HG03469 (cell line): Measurements from ENCODE around the gene PIR.

Experiments
- ATAC-seq: cut with Tn5 transposase; IDR thresholded peaks from one replicate; pipeline ENCODE4 v1.9.1; 2021; ENCODE audit warnings: mild to moderate bottlenecking, moderate library complexity, moderate number of reproducible peaks; ENCODE audit not compliant: unreplicated experiment

Gene PIR

DNA sequence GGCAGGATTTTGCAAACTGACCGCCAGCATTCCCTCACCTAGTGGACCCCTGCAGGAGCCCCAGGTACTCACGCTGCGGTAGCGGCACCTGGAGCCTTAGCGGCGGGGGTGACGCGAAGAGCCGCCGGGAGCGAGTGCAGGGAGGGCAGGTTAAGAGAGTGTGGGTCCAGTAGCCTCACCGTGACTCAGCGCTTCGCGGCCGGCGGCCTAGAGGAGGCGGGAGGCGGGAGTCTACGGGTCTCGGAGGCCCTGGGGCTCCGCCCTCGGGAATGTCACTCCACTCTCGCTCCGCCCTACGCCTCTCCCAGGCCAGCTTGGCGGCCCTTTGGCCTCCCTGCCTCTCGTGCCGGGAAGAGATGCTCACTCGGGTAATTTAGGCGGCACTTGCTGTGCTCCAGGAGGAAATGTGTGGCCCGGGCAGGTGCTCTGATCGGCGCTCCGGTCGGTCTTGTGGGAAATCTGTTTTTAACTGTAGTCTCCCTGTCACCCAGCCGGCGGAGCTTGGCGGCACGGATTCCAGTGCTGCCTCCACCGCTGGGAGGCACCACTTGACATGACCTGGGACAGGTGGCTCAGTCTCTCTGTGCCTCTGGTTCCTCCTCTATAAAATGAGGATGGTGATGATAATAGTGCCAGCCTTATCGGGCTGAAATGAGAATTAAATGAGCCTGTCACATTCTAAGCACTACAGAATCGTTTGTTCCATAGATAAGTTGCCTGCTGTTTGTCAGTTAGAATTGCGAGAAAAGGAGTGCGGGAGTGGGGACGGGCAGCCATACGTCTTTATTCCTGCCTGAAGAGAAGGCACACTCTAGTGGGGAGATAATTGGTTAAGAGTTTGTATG, at the start of gene PIR:
PIR (minus strand) TSS at position 216 of the 845 bp plus-strand sequence. CDS start 2,076 bp downstream, outside the sequence.
- peak; percentile 92 for ATAC-seq

DNA sequence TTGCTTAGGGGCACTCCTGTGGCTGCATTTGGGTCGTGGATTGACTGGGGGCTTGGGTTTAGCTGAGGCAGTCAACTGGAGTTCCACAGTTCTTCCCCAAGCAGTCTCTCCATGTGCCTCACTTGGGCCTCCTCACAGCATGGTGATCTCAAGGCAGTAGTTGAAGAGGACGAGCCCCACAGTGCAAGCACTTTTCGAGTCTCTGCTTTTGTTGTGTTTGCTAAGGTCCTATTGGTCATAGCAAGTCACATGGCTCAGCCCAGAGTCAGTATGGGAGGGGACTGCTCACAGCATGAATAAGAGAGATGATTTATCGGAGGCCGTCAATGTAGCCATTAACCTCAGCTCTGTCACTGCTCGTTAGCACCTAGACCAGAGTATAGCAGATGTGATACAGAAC, 37.2 kb upstream of the PIR start:
- no peak for ATAC-seq

DNA sequence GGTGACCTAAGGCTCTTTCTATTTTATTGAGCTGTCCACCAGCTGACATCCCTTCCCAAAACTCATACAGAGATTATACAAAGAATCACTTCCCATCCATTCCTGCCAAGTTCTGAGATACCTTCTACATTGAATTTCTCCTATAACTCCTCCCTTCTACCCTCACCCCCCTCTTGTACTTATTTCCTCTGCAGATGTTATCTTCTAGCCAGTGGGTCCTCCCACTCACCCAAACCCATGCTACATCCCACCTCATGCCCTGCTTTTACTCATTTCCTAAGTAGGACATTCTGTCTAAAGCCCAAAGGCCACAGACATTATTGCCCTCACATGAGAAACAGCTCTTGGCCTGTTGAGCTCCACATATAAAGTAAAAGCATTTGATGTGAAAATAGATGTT, 36.0 kb upstream of the PIR start:
- no peak for ATAC-seq

DNA sequence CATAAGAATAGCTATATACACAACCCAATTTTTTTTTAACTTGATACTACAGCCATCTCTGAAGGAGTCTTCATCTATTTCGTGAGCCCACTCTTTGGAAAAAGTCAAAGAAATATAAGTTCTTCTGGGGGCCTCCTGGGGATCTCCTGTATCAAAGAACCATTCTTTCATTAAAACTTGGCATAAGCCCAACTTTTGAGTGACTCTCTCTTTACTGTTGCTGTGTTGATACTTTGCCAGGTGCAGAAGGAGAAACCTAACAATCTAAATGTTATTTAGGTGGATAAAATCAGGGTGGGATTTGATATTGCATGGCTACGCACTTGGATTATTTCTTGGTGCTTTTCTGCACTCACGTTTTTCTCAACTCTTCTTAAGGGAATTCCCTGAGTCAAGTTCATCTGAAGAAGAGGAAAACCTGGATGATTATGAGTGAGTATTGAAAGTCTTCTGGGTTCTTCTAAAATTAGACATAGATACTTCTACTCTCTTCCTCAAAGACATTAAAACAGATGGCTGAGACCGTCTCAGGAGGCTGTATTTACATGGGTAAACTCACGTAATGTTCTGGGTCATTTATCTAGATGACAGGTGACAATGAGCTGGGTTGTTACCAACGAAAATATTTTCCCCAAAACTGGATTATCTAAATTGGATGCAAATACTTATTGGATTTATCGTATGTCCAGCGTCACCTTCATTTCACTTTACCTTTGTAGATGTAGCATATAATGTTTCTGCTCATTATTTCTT, 32.7 kb upstream of the PIR start:
- ATAC-seq, result no peak

DNA sequence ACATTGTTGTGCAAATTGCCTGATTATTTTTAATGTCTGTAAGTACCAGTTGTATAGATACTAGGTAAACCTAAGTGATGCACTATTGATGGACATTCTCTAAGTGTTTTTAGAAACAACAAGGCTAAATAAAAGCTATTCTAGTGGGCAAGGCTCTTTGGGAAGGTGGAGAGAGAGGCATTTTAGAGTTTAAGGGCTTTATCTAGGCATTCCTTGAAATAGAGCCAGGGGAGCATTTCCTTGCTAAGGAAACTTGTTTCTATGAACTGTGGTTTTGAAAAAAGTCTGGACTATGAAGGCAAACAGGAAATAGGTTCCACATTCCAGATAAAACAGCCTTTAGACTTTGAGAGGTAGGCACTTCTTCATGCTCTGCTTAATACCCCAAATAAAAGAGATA, 31.3 kb upstream of the PIR start:
- no peak for ATAC-seq

DNA sequence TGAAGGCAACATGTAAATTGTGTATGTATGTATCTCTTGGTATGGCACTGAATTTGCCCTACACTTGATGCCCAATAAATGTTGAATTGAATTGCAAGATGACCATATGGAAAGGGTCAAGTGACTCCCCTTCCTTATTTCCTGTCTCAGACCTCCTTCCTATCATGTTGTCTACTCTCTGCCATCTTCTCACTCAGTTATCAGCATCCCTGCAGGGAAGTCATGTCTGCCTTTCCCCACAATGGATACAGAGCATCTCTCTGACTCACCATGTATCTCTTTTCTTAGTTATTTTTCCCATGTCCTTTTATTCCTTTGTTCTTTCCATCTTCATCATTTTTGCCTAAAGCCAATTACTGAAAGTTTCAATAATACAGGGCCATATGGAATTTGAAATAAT, 30.0 kb upstream of the PIR start:
- no peak for ATAC-seq

DNA sequence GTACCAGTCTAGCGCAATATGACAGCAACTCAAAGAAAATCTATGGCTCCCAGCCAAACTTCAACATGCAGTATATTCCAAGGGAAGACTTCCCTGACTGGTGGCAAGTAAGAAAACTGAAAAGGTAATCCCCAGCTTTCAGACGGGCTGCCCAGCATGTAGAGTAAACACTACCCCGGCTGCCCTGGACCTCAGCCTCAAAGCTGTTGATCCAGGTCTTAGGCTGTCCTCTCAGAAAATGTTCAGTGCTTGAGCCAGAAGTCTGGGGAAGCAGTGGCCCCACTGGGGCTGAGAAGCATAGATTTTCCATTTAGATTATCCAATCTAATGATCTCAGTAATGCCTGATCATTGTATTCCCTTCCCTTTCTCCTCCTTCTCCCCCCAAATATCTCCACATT, 29.3 kb upstream of the PIR start:
- no peak for ATAC-seq

DNA sequence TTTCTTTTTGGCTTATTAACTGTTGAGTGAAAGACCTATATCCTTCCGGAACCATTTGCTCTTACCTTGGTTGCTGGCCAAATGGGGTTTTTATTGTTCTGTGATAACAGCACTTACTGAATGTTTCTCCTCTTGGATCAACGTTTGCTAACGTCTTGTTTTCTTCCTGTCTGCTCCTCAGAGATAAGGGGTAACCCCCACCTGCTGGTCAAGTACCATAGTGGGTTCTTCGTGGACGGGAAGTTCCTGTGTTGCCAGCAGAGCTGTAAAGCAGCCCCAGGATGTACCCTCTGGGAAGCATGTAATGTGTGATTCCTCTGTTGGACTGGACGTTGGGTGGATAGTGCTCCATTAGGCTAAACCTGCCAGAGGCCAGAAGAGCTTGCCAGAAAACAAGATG, 22.8 kb upstream of the PIR start:
- ATAC-seq, result no peak

DNA sequence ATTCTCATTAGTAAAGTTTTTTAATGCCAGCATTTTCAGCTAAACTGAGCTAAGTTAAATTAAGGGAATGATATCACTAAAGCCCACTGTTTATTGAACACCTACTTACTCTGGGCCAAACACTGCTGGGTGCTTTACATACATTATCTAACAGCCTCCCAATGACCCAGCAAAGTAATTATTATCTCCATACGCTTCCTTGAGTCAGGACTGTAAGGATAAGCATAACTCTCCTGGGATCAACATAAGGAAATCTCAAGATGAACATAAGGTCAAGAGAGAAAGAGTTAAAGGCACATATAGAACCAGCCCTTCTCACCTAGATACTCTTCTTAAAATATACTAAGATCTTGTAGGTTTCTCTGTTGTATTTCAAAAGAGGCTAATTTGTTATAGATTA, 21.1 kb upstream of the PIR start:
- ATAC-seq, result no peak

DNA sequence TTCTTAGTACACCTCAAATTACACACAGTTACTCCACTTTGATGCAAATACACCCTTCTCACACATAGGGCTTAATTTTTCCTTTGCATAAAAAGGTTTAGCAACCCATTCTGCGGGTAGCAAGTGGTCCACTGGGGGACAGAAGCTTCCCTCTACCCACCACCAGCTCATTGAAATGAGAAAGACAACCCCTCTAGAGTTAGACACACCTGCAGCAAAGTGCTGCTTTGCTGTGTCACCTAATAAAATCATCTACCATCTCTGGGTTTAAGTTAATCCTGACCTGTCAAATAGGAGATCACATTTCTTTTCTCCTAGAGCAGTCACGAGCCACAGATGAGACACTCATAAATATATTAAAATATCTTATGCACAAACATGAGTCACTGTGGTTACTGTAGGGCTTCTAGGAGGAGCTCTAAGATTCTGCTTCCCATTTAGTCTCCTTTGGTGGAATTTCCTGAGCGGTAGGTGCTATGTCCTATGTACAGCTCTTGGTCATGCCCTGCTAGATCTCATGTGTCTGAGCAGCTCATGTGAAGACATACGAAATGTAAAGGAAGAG, 19.4 kb upstream of the PIR start:
- ATAC-seq, result no peak

DNA sequence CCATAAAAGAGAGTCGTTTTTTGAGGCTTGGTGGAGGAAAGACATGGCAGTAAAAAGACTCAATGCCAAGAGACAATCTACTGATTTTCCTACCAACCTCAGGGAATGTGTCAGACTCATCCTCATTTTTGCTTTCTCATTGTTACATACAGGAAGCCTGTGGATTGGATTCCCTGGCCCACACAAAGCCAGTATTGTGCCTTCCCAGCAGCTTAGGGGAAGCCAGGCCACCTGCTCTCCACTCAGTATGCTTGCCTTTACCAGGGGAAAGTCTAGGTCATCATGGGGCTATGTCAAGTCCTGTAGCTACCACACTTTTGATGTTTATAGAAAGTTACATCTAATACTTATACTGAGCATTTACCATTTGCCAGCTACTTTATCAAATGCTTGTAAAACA, 18.4 kb upstream of the PIR start:
- ATAC-seq, result no peak

DNA sequence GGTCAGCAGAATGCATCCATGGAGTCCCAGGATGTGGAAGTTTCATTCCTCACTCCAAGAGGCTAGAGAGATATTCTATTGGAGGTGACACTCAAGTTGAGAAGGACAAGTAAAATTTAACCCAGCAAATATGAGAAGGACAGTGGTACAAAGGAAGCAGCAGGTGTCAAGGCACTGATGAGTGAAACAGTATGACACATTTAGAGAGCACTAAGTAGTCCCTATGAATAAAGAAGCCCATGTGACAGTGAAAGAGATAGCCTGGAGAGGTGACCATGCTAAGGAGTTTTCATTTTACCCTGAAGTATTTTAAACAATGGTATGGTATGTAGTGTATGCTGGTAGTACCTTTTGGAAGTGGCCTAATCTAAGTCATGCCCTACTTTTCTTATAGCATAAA, 16.7 kb upstream of the PIR start:
- ATAC-seq, result no peak

DNA sequence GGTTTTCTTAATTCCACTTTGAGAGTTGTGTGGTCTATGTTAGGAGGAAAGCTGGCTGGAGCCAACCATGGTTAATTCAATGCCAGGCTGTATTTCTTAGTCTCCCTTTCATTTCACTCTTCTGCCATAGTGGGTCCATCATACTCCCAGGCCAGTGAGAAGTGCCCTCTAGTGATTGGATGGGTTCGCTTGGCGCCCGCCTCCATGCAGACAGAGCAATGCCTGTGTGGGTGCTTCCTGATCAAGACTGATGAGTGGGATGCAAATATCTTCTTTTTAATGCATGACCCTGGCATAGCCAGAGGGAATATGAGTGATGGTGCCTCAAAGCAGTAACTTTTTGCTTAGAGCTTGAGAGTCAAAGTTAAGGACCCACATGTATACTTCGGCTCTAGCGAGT, 13.9 kb upstream of the PIR start:
- ATAC-seq, result no peak

DNA sequence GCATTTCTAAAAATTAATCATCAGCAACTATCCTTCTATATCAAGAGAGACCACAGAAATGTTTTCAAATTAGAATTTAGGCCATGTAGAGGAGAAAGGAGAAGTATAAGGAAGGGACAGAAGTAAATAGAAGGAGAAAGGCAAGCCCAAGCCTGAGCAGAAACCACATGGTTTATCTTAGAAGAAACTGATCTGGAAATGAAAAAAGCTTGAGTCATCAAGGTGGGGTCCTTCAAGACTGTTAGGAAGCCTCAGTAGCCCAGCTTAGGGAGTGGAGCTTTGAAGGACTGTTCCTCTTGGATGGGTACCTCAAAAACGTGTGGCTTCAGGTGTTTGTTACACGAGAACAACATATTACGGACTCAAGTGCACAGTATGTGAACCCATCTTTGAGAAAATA, 12.0 kb upstream of the PIR start:
- ATAC-seq, result no peak

DNA sequence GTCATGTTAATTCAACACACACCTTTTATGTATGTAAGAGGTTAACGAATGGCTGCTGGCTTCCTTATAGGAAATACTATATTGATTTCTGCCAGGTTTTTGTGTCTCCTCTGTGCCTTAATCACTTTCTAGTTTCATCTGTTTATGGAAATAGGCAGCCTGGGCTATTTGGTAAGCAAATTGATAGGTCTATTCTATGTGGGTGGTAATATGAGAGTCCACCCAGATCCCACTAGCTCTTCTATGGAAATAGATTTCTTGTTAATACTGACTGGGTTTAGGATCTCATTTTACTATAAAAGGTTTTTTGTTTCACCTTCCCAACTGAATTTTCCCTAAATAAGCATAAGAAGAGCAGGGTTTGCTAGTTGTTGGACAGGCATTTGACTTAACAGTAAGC, 11.5 kb upstream of the PIR start:
- no peak for ATAC-seq

DNA sequence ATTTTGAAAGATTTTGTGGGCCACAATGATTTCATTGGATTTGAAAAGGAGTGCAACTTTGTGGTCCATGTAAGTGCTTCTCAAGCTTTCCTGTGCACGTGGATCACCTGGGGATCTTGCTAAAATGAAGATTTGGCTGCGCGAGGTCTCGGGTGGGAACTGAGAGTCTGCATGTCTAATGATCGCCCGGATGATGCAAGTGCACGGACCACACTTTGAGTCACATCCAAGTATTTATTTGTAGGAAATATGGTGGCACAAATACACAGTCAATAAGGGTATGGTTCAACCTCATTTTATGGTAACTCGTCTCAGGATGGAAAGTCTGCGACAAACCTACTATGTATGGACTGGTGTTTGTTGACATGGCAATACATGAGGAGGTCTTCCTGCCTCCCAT, 8.4 kb upstream of the PIR start:
- no peak for ATAC-seq

DNA sequence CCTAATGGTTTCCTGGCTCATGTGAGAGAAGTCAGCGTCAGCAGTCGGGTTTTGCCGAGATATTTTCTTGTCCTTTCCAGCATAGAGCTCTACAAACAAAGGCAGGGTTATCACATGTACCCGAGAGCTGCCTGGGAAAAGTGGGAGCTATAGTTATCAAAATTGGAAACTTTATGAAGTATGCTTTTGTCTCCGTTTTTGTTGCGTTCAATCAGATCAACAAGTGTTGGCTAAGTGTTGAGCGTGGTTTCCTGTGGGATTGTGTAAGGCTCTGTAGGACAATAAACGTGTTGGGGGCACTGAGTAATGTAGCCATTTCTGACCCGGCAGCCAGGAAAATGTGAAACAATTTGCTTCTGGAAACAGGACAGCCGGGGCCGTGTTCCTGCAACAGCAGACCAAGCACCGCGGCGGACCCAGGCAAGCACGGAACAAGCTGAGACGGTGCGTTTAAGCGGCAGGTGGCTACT, 7.4 kb upstream of the PIR start, which contains the start of gene BMX:
BMX (plus strand) TSS at position 311 of the 470 bp plus-strand sequence. CDS start 7,547 bp downstream, outside the sequence.
- no peak for ATAC-seq

DNA sequence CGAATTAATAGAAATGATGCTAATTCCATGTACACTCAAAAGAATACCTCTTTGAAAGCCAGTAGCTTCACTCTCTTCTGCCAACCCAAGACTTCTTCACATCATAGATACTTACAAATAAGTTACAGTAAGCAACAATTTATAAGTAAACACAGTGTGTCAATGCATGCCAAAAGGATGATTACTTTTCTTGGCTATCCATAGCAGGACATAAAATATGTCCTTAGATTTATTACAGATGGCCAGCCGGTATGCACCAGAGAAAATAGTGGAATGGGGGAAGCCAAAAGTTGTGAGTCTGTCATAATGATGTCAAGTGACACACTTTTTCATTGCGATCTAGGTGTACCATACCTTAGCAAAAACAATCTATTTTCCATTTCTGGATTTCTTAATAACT, 6.8 kb upstream of the PIR start:
- ATAC-seq, result no peak

DNA sequence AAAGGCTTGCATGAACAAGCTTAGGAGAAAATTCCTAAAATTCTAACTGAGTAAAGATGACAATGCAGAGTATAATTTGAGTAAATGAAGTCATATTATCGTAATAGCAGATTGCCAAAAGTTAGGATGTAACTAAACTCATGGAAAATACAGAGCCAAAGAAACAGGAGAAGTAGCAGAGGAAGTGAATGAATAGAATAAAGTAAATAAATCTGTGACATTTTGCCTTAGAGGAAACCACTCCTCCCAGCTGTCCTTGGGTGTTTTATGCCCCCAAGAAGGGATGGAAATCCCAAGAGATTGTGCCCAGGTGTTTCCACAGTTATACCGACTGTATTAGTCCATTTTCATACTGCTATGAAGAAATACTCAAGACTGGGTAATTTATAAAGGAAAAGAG, 5.6 kb upstream of the PIR start:
- ATAC-seq, result no peak

DNA sequence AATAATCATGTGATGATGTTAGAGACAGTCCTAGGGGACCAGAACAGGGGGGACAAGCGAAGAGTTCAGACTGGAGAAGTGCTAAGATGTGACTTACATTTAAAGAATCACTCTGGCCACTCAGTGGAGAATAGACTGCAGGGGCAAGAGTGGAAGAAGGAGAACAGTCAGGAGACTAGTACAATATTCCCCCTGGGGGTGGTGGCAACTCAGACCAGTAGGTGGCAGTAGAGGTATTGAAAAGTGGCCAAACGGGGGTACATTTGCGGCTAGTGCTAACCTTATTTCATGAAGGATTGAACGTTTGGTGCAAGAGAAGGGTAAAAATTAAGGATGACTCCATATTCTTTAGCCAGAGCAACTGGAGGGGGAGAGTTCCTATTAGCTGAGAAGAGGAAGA, 4.7 kb upstream of the PIR start:
- ATAC-seq, result no peak

DNA sequence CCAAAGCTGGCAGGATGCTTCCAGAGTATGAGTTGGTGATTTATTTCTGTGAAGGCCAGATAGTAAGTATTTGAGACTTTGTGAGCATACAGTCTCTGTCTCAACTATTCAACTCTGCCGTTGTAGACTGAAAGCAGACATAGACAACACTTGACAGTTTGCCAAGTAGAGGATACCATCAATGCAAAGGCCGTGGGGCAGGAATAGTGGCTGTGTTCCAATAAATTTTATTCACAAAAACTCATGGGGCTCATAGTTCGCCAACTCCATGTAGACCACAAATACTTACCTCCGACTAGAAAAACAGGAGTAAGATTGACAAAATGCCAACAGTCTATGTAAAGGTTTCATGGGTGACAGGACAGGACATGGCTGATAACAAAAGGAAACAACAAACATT, 3.7 kb upstream of the PIR start:
- no peak for ATAC-seq

DNA sequence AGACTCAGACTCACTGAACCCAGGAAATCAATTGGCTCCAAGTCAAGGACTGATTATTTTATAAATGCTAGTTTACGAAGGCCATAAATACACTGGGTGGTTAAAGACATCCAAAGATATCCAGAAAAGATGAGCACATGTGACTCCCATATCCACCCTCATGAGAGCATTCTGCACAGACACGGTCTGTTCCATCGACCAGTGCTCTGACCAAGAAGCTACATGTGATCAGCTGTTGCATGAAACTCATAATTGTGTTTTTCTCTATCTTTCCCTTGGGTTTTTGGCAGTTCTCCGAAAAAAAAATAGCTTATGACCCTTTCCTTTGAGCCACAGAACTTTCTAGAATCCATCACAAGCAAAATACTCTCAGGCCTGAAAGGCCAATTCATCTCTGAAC, 2.7 kb upstream of the PIR start:
- no peak for ATAC-seq
